Kidney epithelial cell (primary cell): ENCODE measurements around the gene PLXNA1. TPM values are rescaled to one million over a fixed set of nuclear protein-coding genes. Genes with fewer than 3 reads are reported as not detected.

Experiments
- DNase-seq: peaks from one replicate; pipeline ENCODE4 v3.0.0-alpha.2; 2010; ENCODE audit warnings: low read depth
- H3K27me3 ChIP-seq: 2 replicates; pipeline ENCODE4 v1.6.0; 2011; ENCODE audit warnings: low read length; ENCODE audit not compliant: control insufficient read depth, insufficient read depth
- H3K36me3 ChIP-seq: 2 replicates; pipeline ENCODE4 v1.5.1; 2011; ENCODE audit warnings: low read length; ENCODE audit not compliant: control insufficient read depth, insufficient read depth
- H3K4me3 ChIP-seq: 2 replicates; pipeline ENCODE4 v1.5.1; 2011; ENCODE audit warnings: low read depth, mild to moderate bottlenecking, control low read depth, low read length
- total RNA-seq: library from RNA; depleted of rRNA; stranded (reverse); fragments of >200 nt; gene quantifications from 2 replicates; pipeline ENCODE4 v1.2.3, GENCODE V29; 2015
- TF ChIP-seq, protein P1 (sequence below): IDR thresholded peaks from 2 replicates; pipeline ENCODE4 v1.5.1; 2011; ENCODE audit warnings: mild to moderate bottlenecking, moderate library complexity, low read length, control low read depth, inconsistent platforms; ENCODE audit not compliant: insufficient read depth, poor library complexity, severe bottlenecking

PLXNA1 gene
- total RNA-seq, 1 donor from 2014 or later = 54.3 TPM

DNA sequence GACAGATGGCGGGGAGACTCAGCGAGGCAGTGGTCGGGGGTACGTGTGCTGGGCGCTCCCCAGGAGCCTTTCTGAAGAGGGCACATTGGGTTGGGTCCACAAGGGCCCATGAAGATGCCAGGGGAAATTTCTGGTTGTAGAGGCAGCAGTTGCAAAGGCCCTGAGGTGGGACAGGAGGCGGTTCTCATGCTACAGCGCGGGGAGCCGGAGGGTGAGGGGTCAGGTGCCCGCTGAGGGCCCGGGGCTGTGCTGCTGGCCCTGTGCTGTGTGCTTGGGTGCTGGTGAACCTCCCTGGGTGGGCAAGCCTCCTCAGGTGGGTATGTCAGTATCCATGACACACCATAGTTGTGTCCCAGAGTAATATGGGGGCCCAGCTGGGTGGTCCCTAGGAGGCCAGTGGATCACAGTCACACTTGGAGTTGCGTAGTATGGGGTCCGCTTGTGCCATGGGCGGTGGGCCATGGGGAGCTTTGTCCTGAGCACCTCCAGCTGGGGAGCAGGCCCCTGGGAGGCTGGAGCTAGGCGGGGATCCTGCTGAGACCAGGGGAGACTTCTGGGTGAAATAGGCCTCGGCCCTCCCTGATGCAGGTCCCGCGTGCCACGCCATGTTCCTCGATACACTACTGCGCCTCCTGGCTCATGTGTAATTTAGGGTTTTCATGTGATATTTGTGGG is 44.3 kb downstream of the PLXNA1 start:
- Histone ChIP-seq H3K36me3 (no peaks in the 10 kb centered on the region), H3K4me3 (no peak overlapping the region), H3K27me3 (no peaks in the 10 kb centered on the region)
- no peak for DNase-seq
- TF ChIP-seq, protein P1, sequence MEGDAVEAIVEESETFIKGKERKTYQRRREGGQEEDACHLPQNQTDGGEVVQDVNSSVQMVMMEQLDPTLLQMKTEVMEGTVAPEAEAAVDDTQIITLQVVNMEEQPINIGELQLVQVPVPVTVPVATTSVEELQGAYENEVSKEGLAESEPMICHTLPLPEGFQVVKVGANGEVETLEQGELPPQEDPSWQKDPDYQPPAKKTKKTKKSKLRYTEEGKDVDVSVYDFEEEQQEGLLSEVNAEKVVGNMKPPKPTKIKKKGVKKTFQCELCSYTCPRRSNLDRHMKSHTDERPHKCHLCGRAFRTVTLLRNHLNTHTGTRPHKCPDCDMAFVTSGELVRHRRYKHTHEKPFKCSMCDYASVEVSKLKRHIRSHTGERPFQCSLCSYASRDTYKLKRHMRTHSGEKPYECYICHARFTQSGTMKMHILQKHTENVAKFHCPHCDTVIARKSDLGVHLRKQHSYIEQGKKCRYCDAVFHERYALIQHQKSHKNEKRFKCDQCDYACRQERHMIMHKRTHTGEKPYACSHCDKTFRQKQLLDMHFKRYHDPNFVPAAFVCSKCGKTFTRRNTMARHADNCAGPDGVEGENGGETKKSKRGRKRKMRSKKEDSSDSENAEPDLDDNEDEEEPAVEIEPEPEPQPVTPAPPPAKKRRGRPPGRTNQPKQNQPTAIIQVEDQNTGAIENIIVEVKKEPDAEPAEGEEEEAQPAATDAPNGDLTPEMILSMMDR = no peak

DNA sequence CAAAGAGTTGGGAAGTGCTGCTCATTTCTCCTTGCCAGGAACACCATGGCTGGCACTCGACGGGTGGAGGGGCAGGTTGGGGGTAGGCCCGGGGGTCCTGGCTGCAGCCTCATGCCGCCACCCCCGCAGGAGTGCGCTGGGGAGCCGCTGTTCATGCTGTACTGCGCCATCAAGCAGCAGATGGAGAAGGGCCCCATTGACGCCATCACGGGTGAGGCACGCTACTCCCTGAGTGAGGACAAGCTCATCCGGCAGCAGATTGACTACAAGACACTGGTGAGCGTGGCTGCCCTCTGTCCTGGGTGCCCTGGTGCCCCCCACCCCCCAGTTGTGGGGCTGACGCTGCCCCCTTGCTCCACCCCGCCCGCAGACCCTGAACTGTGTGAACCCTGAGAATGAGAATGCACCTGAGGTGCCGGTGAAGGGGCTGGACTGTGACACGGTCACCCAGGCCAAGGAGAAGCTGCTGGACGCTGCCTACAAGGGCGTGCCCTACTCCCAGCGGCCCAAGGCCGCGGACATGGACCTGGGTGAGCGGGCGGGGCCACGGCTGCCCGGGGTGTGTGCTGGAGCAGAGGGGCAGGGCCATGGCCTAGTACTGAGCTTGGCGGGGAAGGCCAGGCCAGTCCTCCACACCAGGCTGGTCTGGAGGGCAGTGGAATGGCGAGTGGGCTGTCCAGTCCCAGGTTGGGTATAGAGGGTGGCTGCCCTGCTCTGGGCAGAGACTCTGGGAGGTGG is 45.1 kb downstream of the PLXNA1 start:
- no peak overlapping the region for H3K4me3 ChIP-seq
- DNase-seq = no peak
- H3K36me3 ChIP-seq = no peaks in the 10 kb centered on the region
- no peaks in the 10 kb centered on the region for H3K27me3 ChIP-seq
- TF ChIP-seq, protein P1 = no peak

DNA sequence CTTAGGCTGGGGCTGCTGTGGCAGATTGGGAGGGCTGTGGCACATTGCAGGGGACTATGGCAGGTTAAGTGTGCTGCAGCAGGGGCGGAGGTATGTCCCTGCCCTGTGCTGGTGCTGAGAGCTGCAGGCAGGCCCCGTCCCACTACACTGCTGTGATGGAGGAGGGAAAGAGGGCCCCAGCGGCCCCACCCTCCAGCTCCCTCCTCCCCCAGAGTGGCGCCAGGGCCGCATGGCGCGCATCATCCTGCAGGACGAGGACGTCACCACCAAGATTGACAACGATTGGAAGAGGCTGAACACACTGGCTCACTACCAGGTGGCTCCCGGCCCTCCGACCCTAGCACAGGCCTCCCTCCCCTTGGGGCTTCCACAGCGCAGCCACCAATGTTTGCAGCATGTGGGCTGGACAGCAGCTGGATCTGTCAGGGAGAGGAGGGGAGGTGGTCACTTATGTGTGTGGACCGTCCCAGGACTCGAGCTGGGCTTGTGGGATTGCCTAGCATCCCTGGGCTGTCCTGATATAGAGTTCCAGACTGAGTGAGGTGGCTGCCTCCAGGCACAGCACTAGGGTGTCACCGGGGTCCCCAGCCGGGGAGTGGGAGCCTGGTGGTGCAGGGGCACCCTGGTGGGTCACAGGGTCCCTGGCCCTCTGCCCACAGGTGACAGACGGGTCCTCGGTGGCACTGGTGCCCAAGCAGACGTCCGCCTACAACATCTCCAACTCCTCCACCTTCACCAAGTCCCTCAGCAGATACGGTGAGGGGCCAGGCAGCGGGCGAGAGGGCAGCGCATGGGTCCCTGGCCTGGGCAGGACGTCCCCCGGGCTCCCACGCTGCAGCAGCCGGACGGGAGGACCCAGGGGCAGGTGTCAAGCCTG is 46.1 kb downstream of the PLXNA1 start:
- no peak for DNase-seq
- no peaks in the 10 kb centered on the region for H3K27me3 ChIP-seq
- no peak overlapping the region for H3K4me3 ChIP-seq
- no peaks in the 10 kb centered on the region for H3K36me3 ChIP-seq
- TF ChIP-seq, protein P1 = no peak

- Histone ChIP-seq H3K36me3 (no peaks in the 10 kb centered on the region), H3K27me3 (no peaks in the 10 kb centered on the region), H3K4me3 (no peak overlapping the region)
- TF ChIP-seq, protein P1 = no peak
- no peak for DNase-seq
Measured at GRCh38 chr3:127029658-127030507, 47.0 kb downstream of the PLXNA1 start.
